ENCODE results near the gene SBK1.

DNA sequence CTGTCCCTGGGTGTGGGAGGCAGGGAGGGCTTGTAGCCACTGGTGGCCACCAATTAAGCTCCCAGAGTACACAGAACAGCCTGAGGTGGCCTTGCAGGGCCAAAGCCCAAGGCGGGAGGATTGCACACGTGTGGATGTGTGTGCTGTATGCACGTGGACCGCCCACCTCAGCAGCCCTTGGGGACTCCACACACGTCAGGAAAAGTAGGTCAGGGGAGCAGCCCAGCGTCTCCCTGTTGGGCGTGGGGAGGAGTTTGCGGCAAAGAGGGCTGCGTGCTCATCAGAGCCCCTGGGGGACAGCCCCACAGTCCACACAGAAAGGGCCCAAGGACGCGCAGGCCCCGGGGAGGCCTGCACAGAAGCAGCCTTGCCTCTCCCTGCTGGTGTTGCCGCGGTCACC is 19.6 kb downstream of the SBK1 start:
- TF ChIP-seq, protein P1, sequence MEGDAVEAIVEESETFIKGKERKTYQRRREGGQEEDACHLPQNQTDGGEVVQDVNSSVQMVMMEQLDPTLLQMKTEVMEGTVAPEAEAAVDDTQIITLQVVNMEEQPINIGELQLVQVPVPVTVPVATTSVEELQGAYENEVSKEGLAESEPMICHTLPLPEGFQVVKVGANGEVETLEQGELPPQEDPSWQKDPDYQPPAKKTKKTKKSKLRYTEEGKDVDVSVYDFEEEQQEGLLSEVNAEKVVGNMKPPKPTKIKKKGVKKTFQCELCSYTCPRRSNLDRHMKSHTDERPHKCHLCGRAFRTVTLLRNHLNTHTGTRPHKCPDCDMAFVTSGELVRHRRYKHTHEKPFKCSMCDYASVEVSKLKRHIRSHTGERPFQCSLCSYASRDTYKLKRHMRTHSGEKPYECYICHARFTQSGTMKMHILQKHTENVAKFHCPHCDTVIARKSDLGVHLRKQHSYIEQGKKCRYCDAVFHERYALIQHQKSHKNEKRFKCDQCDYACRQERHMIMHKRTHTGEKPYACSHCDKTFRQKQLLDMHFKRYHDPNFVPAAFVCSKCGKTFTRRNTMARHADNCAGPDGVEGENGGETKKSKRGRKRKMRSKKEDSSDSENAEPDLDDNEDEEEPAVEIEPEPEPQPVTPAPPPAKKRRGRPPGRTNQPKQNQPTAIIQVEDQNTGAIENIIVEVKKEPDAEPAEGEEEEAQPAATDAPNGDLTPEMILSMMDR (conservative IDR thresholded peaks at IDR 0.05), result no peak
- TF ChIP-seq EZH2 (IDR thresholded peaks at IDR 0.05; ENCODE audit: low read depth), result no peak
